Calu3 (cell line): ENCODE results near the gene IL23R. TPM values are rescaled to one million over a fixed set of nuclear protein-coding genes. Genes with fewer than 3 reads are reported as not detected.

ENCODE experiments used
- BruUV-seq: library from RNA; stranded (reverse); fragments of 400-500 nt; replicated peaks from 2 replicates; lab custom pipeline; 2021; lab: Mats Ljungman, UMichigan
- CTCF ChIA-PET: fragments of 300-600 bp; sonication (Branson Sonifier 250); formaldehyde crosslinking; loops from one replicate; lab custom pipeline; 2022; ENCODE audit warnings: antibody characterized with exemption; lab: Charles Lee
- DNase-seq: peaks from one replicate; pipeline ENCODE4 v3.0.0; 2022
- H3K27ac Mint-ChIP-seq: one replicate; pipeline ENCODE4 v1.8.0; 2022; ENCODE audit warnings: mixed read lengths; ENCODE audit not compliant: unreplicated experiment
- H3K27me3 Mint-ChIP-seq: one replicate; pipeline ENCODE4 v1.8.0; 2022; ENCODE audit warnings: mixed read lengths; ENCODE audit not compliant: unreplicated experiment
- H3K36me3 Mint-ChIP-seq: one replicate; pipeline ENCODE4 v1.8.0; 2022; ENCODE audit warnings: mild to moderate bottlenecking, moderate library complexity, mixed read lengths; ENCODE audit not compliant: insufficient read depth, unreplicated experiment
- H3K4me1 Mint-ChIP-seq: one replicate; pipeline ENCODE4 v1.8.0; 2022; ENCODE audit warnings: mild to moderate bottlenecking, low read depth, mixed read lengths; ENCODE audit not compliant: unreplicated experiment
- H3K4me3 Mint-ChIP-seq: one replicate; pipeline ENCODE4 v1.8.0; 2022; ENCODE audit warnings: mild to moderate bottlenecking, low read depth, moderate library complexity, mixed read lengths; ENCODE audit not compliant: unreplicated experiment
- H3K9me3 Mint-ChIP-seq: one replicate; pipeline ENCODE4 v1.8.0; 2022; ENCODE audit warnings: low read depth, mixed read lengths; ENCODE audit not compliant: unreplicated experiment
- CTCF ChIP-seq: fragments of 200-600 bp; IDR thresholded peaks from one replicate; pipeline ENCODE4 v1.8.0; 2022; ENCODE audit warnings: antibody characterized with exemption; ENCODE audit not compliant: unreplicated experiment
- intact Hi-C: fragments of 100-400 bp; cut with micrococcal nuclease; formaldehyde crosslinking; loops from one replicate; pipeline ENCODE4 v1.10.0; 2022; ENCODE audit not compliant: unreplicated experiment
- total RNA-seq: library from RNA; stranded (reverse); gene quantifications from 2 replicates; pipeline ENCODE4 v1.2.3, GENCODE V29; 2022

The IL23R gene
- total RNA-seq, 1 experiment from 2014 or later, result not detected

DNA sequence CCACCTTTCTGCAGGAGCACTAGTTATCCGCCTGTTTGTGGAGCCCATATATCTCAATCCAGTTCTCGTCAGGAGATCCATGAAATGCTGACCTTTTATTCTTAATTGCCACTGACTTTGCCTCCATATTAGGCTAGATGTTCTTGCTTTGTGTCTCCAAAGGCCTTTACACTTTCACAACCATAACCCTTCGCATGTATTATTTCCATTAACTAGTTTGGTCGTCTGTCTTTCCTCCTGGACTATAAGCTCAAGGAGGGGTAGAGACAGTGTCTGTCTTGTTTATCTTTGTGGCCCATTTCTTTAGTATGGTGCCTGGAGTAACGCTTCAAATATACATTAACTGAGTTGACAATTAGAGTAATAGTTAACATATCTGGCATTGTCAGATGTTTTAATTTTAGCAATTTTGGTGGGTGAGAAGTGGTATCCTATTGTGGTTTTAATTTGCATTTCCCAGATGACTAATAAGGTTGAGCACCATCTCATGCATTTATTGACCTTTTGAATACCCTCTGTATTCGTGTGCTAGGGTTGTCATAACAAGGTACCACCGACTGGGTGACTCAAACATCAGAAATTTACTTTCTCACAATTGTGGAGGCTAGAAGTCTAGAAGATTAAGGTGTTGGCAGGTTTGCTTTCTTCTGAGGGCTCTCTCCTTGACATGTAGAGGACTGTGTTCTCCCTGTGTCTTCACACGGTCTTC, 119.7 kb downstream of the IL23R start:
- H3K4me1 Mint-ChIP-seq, result peaks cover 22% of the 10 kb centered on the region
- DNase-seq, result no peak
- no peaks in the 10 kb centered on the region for H3K27me3 Mint-ChIP-seq
- no peak for TF ChIP-seq CTCF
- CTCF ChIA-PET, result interaction anchor here (1.0 kb wide), 1 partner anchor 73 kb away, joined by 3 read pairs; no protein-coding TSS in a partner anchor
- no peak overlapping the region for H3K27ac Mint-ChIP-seq
- no TSS peak for BruUV-seq
- H3K4me3 Mint-ChIP-seq, result no peak overlapping the region
- H3K9me3 Mint-ChIP-seq, result no peaks in the 10 kb centered on the region
- H3K36me3 Mint-ChIP-seq, result no peaks in the 10 kb centered on the region
- intact Hi-C loops, result no loop called here

GRCh38 chr1:67290236-67290635, 124.0 kb downstream of the IL23R start:
- intact Hi-C loops, result no loop called here
- Mint-ChIP-seq H3K4me1 (peaks cover 23% of the 10 kb centered on the region), H3K9me3 (peaks cover 2% of the 10 kb centered on the region), H3K27ac (no peak overlapping the region), H3K27me3 (no peaks in the 10 kb centered on the region), H3K4me3 (no peak overlapping the region), H3K36me3 (no peaks in the 10 kb centered on the region)
- BruUV-seq, result no TSS peak
- no peak for DNase-seq
- no peak for TF ChIP-seq CTCF
- CTCF ChIA-PET, result no interaction called here

DNA sequence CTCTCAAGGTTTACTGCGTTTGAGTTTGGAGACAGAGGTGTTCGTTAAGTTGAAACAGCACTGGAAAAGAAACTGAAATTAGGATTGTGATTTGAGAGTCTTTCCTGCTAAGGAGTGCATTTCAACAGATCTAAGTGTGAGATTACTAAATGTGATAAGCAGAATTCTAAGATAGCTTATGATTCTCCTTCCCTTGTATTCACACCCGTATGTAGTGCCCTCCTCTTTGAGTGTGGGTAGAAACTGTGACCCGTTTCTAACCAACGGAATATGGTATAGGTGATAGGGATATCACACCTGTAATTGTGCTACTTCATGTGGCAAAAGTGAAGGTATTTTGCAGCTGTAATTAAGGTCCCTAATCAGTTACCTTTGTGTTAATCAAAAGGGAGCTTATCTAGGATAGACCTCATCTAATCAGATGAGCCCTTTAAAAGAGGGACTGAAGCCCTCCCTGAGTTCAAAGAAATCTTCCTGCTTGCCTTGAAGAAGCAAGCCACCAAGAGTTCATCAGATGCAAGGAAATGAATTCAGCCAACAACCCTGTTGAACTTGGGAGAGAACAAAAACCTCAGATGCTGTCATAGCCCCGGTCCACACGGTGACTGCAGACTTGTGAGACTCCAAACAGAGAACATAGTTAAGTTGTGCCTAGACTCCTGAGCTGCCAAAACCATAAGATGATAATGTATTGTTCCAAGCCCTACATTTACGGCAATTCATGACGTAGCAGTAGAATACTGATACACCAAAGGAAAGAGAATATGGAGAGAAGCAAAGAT, 128.8 kb downstream of the IL23R start:
- Mint-ChIP-seq H3K36me3 (no peaks in the 10 kb centered on the region), H3K27ac (no peak overlapping the region), H3K4me3 (no peak overlapping the region), H3K9me3 (peaks cover 2% of the 10 kb centered on the region), H3K27me3 (no peaks in the 10 kb centered on the region), H3K4me1 (peaks cover 10% of the 10 kb centered on the region)
- TF ChIP-seq CTCF, result no peak
- BruUV-seq, result no TSS peak
- no peak for DNase-seq
- intact Hi-C loops, result no loop called here
- CTCF ChIA-PET, result interaction anchor here (0.7 kb wide), 1 partner anchor 270 kb away, joined by 3 read pairs; no protein-coding TSS in a partner anchor

DNA sequence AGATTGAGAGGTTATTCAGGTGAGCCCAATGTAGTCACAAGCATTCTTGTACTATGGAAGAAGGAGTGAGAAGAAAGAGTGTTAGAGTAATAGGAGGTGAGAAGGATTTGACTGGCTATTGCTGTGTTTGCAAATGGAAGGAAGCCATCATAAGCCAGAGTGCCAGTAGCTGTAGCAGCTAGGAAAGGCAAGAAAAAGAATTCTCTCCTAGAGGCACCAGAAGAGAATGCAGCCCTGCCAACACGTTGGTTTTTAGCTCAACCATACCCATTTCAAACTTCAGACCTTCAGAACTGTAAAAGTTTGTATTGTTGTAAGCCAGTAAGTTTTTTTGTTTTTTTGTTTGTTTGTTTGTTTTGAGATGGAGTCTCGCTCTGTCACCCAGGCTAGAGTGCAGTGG, 132.5 kb downstream of the IL23R start:
- Mint-ChIP-seq H3K36me3 (no peaks in the 10 kb centered on the region), H3K9me3 (no peaks in the 10 kb centered on the region), H3K27me3 (no peaks in the 10 kb centered on the region), H3K4me1 (peaks cover 1% of the 10 kb centered on the region), H3K4me3 (no peak overlapping the region), H3K27ac (no peak overlapping the region)
- DNase-seq, result no peak
- no peak for TF ChIP-seq CTCF
- BruUV-seq, result no TSS peak
- intact Hi-C loops, result no loop called here
- CTCF ChIA-PET, result interaction anchor here (0.6 kb wide), 1 partner anchor 235 kb away, joined by 6 read pairs; no protein-coding TSS in a partner anchor
